NOMO-1 treated with DMSO at 0.1 percent for 48 hours (cell line): ENCODE measurements around the gene DHX29.

Source experiments
- DNase-seq: peaks from one replicate; lab custom pipeline; 2025; ENCODE audit not compliant: unreplicated experiment; lab: John Stamatoyannopoulos, UW

DHX29 gene

GRCh38 chr5:55234121-55234700 is 73.3 kb downstream of the DHX29 start:
- no peak for DNase-seq

- peak; percentile 44 for DNase-seq
Observed at GRCh38 chr5:55232985-55233928, 74.2 kb downstream of the DHX29 start, which contains the start of gene CCNO. Gene CCNO, minus strand, starts transcription at chr5:55233608. Its CDS starts 85 bp downstream, at chr5:55233523.

GRCh38 chr5:55232271-55232984 is 75.1 kb downstream of the DHX29 start:
- no peak for DNase-seq

GRCh38 chr5:55231919-55232270 is 75.6 kb downstream of the DHX29 start:
- DNase-seq: no peak

- peak; percentile 23 for DNase-seq
Observed at GRCh38 chr5:55231029-55231918, 76.2 kb downstream of the DHX29 start.

GRCh38 chr5:55230086-55230629 is 77.3 kb downstream of the DHX29 start:
- DNase-seq: no peak

DNA sequence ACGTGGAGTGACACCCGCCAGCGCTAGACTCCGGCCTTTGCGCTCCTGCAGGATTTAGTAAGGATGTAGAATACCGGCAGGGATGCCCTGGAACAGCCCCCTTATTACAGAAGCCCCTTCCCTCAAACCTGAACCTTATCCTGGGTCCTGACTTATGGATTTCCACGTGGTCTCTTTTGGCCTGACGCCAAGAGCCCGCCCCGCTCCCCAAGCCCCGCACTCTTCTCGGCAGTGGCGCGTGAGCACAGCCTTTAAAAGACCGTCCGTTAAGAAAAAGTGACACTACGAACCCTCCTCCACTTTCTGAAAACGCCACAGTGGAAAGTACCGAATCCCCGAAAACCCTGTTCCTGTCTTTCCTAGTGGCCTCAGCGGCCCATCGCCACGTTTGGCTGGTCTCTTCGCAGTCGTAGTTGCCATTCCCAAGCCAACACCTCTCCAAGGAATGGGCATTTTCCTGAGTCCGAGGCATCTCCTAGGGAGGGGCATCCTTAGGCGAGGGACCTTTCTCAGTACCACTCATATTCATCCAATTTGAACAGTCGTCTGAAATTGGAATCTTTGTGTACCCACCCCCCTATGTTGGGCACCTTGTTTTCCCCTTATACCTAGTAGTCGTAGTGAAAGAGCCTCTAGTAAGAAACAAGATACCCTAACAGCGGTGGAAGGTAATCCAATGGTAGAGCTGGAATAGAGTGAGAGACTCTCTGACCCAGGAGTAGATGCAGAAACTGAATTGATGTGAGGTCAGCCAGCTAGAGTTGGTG is 79.6 kb downstream of the DHX29 start:
- DNase-seq: no peak

- peak; percentile 20 for DNase-seq
Observed at GRCh38 chr5:55226934-55227663, 80.4 kb downstream of the DHX29 start, which contains the start of gene MCIDAS. Gene MCIDAS, minus strand, starts transcription at chr5:55227315. Its CDS starts 177 bp downstream, at chr5:55227138.

DNA sequence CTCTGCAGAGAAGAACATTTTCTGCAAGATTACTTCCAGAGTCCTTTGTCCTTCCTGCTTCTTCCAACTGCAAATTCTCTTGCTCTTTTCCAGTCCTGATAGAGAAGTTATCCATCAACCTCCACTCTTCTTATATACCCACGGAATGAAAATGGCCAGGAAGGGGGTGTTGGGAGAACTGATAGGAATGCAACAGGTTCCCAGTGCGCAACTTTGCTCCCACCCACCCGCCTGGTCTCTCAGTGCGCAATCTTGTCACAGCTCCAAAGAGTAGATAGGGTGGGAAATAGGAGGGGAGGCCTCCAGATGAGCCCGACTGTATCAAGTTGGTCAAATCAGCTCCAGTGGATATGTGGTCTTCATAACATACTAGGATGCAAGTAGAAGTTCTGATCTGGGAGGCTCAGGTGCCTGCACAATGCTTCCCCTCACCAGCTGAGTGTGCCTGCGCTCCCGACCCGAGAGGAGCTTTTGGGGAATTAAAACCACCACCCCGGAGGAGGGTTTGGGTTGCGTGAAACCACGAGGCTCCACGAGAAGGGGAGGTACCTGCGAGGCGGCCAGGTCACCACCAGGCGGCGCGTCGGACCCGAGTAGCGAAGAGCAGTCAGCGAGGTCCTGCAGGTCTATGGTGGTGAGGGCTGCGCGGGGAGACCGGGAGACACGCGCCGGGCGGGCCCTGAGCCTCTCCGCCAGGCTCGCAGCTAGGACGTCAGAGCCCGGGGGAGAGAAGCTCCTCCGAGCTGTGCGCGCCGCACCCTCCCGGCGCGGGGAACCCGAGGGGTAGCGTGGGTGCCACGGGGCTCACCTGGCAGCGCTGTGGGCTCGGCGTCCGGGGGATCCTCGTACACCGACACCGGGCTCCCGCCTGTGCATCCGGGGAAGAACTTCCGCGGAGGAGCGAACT is 81.2 kb downstream of the DHX29 start:
- peak; percentile 52 for DNase-seq

DNA sequence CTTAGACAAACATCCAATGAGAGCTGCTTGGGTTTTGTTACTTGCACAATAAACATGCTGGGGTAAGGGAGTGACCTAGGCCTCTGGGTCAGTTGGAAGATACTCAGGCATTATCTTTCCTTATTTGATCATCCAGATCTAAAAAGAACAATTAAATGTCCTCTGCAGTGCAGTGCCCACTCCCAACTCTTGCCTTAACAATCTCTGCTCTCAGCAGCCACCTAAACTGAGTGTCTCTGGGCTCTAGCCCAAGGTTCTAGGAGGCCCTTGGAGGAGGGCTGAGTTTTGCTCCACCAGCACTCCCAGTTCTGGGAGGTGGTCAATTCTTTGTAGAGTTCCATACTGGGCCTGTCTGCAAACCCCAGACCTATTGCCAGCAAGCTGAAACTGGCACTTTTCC is 82.1 kb downstream of the DHX29 start:
- DNase-seq: no peak

GRCh38 chr5:55223812-55224240 is 83.7 kb downstream of the DHX29 start:
- DNase-seq: no peak

DNA sequence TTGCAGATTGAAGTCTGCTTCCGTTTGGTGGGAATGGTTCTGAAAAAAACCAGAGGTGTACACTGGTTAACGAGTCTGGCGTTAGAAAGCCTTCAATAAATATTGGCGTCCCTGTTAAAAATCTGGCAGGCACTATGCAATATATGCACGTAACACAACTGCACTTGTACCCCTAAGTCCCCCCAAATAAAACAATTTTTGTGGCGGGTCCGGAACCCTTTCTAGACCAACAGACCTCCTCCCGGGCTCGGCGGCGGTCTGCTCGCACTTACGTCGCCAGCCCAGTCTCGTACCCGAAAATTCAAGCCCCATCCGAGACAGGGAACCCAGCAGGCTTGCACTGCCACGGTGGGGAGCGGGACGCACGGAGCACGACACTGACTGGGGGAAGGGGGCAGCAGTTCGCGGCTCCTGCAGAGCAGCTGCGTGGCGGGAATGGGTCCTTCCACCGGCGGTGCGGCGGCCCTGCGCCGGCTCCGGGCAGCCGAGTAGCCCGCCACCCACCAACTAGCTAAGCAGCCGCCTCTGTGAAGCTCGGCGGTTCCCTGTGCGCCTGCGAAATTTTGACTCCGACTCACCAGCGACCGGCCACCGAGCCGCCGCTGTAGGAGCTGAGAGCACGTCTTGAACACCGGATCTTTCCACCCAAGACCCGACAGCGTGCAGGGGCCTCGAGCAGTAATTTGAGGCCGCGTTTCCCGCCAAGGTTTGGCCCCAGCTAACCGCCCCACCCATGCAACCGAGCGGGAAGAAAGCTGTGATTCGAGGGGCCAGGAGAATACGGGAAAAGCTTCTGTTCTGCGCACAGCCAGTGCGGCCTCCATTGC is 84.3 kb downstream of the DHX29 start:
- DNase-seq: no peak

GRCh38 chr5:55222092-55222984 is 85.2 kb downstream of the DHX29 start:
- no peak for DNase-seq

GRCh38 chr5:55220433-55221185 is 86.9 kb downstream of the DHX29 start:
- DNase-seq: no peak

DNA sequence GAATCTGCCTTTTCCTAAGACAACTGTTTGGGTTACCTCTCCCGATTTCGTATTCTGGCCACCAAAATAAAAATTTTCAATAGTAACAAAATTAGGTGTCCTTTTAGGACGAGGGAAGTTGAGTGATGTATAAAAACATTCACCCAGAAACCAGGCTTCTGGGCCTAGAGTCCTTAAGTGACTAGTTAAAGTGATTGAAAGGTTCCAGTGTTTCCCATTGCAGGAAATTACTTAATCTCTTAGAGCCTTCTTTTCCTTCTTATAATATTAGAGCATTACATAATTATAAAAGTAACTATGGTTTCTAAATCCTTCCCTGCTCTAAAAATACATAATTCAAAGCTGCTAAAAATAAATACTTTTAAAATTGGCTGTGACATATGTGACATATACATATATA is 87.7 kb downstream of the DHX29 start:
- no peak for DNase-seq
